H1 (cell line): ENCODE results near the gene THAP11. TPM values are rescaled to one million over a fixed set of nuclear protein-coding genes. Genes with fewer than 3 reads are reported as not detected.

Source experiments
- BRCA1 ChIP-seq: IDR thresholded peaks from 2 replicates; pipeline ENCODE4 v1.6.1; 2012; ENCODE audit warnings: low read depth, low read length, improper control_type of control experiment
- EZH2 ChIP-seq: fragments of 200-600 bp; sonication (generic); IDR thresholded peaks from 2 replicates; pipeline ENCODE4 v1.7.1; 2012; ENCODE audit warnings: low read depth, mild to moderate bottlenecking, moderate library complexity, low read length, inconsistent platforms; ENCODE audit not compliant: severe bottlenecking
- SIRT6 ChIP-seq: IDR thresholded peaks from one replicate; pipeline ENCODE4 v1.7.1; 2012; ENCODE audit warnings: low read length, inconsistent platforms
- TAF7 ChIP-seq: optimal IDR thresholded peaks from 2 replicates; pipeline ENCODE3; 2011; ENCODE audit warnings: low read depth, mild to moderate bottlenecking, inconsistent platforms, low read length, moderate library complexity, borderline replicate concordance
- ZNF274 ChIP-seq: IDR thresholded peaks from 2 replicates; pipeline ENCODE4 v1.7.0; 2012; ENCODE audit warnings: low read length, borderline replicate concordance; ENCODE audit errors: extremely low read depth
- polyA plus RNA-seq, 7 experiments: library from polyadenylated mRNA; depleted of rRNA in 3 of 7; stranded (reverse) in 5 of 7; unstranded in 2 of 7; fragments of >200 nt in 5 of 7; fragments of 200-250 nt in 2 of 7; gene quantifications; 1 replicate in 5 of 7; 2 replicates in 1 of 7; 4 replicates in 1 of 7; pipeline versions ENCODE4 v1.2.1 to v1.2.3, GENCODE V29; 2011 to 2013; ENCODE audit warnings: missing spikeins in 2 of 7, mixed read lengths in 2 of 7
- total RNA-seq: library from RNA; stranded (reverse); fragmentation: NEBNext Ultra II Directional; extraction: Animal tissue kit (Norgen Biotek cat#: 25700); gene quantifications from 2 replicates; pipeline ENCODE4 v1.2.1, GENCODE V29; 2021

Gene THAP11
- total and polyA plus RNA-seq, 2 of the 8 experiments (the other 6 are each of a cell fraction or from before 2014, with no cell fraction given), result 50.8 to 54.8 TPM

DNA sequence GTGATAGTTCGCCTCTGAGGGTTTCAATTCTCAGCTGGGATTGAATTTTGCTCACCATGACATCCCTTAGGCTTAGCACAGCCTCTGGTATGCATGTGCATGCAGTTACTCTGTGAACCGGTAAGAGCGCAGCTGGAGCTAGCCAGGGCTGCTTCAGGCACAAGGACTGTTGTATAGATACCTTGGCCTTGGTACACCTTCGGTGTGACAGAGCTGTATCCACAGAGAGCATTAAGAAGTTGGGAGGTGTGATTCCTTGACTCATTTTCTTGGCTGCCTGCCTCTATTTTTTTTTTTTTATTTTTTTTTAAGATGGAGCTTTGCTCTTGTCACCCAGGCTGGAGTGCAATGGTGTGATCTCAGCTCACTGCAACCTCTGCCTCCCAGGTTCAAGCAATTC lies 2.4 kb downstream of the THAP11 start (continued):
- TF ChIP-seq ZNF274 (no peak), EZH2 (no peak), SIRT6 (no peak), BRCA1 (no peak), TAF7 (no peak)
